GM21447 (cell line): Measurements from ENCODE around the gene TMEM243.
A peak's percentile ranks its signal among the peaks of the same experiment; 100 is the strongest.

Source experiments
- ATAC-seq: cut with Tn5 transposase; IDR thresholded peaks from one replicate; pipeline ENCODE4 v1.9.1; 2021; ENCODE audit not compliant: unreplicated experiment

Gene TMEM243

GRCh38 chr7:87159538-87159937, 60.0 kb downstream of the TMEM243 start:
- no peak for ATAC-seq

- ATAC-seq = no peak
Observed at GRCh38 chr7:87156709-87157108, 62.8 kb downstream of the TMEM243 start.

- no peak for ATAC-seq
Observed at GRCh38 chr7:87155788-87156187, 63.7 kb downstream of the TMEM243 start.

- no peak for ATAC-seq
Observed at GRCh38 chr7:87154569-87154968, 65.0 kb downstream of the TMEM243 start.

GRCh38 chr7:87154166-87154565, 65.4 kb downstream of the TMEM243 start:
- no peak for ATAC-seq

- peak; percentile 25 for ATAC-seq
Observed at GRCh38 chr7:87152897-87153641, 66.5 kb downstream of the TMEM243 start.

- ATAC-seq = peak; percentile 77
Observed at GRCh38 chr7:87152112-87152896, 67.2 kb downstream of the TMEM243 start, which contains the start of gene DMTF1. Gene DMTF1 (plus strand): TSS chr7:87152453. CDS start chr7:87164942, 12,489 bp downstream.

GRCh38 chr7:87151729-87152111, 67.8 kb downstream of the TMEM243 start:
- ATAC-seq = peak; percentile 34

- no peak for ATAC-seq
Observed at GRCh38 chr7:87151002-87151728, 68.4 kb downstream of the TMEM243 start.

GRCh38 chr7:87148332-87148955, 71.1 kb downstream of the TMEM243 start:
- no peak for ATAC-seq

GRCh38 chr7:87147500-87147899, 72.0 kb downstream of the TMEM243 start:
- ATAC-seq = no peak

- ATAC-seq = no peak
Observed at GRCh38 chr7:87146740-87147386, 72.7 kb downstream of the TMEM243 start.
